Hepatocyte (in vitro differentiated cells): Measurements from ENCODE around the gene PMPCA. TPM values are rescaled to one million over a fixed set of nuclear protein-coding genes. Genes with fewer than 3 reads are reported as not detected.

ENCODE experiments used
- DNase-seq: peaks from one replicate; pipeline ENCODE4 v3.0.0-alpha.2; 2016; ENCODE audit warnings: low spot score
- H2AFZ ChIP-seq: fragments of 200-600 bp; sonication (generic); 2 replicates; pipeline ENCODE4 v1.6.0; 2016; ENCODE audit warnings: antibody characterized with exemption, mild to moderate bottlenecking
- H3K27ac ChIP-seq: fragments of 200-600 bp; sonication (generic); 2 replicates; pipeline ENCODE4 v1.5.1; 2016; ENCODE audit warnings: mild to moderate bottlenecking
- H3K27me3 ChIP-seq: fragments of 200-600 bp; sonication (generic); 2 replicates; pipeline ENCODE4 v1.6.1; 2016
- H3K36me3 ChIP-seq: fragments of 200-600 bp; sonication (generic); replicated peaks from 2 replicates; pipeline ENCODE4 v1.5.1; 2016; ENCODE audit warnings: low read depth; ENCODE audit not compliant: insufficient read depth
- H3K4me1 ChIP-seq: fragments of 200-600 bp; sonication (generic); 2 replicates; pipeline ENCODE4 v1.5.1; 2016; ENCODE audit warnings: mild to moderate bottlenecking, moderate library complexity; ENCODE audit not compliant: insufficient read depth
- H3K4me2 ChIP-seq: fragments of 200-600 bp; sonication (generic); 2 replicates; pipeline ENCODE4 v1.6.0; 2016
- H3K4me3 ChIP-seq: fragments of 200-600 bp; sonication (generic); 2 replicates; pipeline ENCODE4 v1.5.1; 2016; ENCODE audit warnings: mild to moderate bottlenecking
- H3K79me2 ChIP-seq: fragments of 200-600 bp; sonication (generic); 2 replicates; pipeline ENCODE4 v1.6.0; 2017; ENCODE audit warnings: mild to moderate bottlenecking
- H3K9me2 ChIP-seq: fragments of 200-600 bp; sonication (generic); replicated peaks from 2 replicates; pipeline ENCODE4 v1.6.0; 2017; ENCODE audit warnings: mild to moderate bottlenecking; ENCODE audit not compliant: insufficient read depth
- H3K9me3 ChIP-seq: fragments of 200-600 bp; sonication (generic); 2 replicates; pipeline ENCODE4 v1.5.1; 2016; ENCODE audit warnings: low read depth, mild to moderate bottlenecking
- H4K20me1 ChIP-seq: fragments of 200-600 bp; sonication (generic); 2 replicates; pipeline ENCODE4 v1.6.0; 2016; ENCODE audit warnings: mild to moderate bottlenecking; ENCODE audit not compliant: insufficient read depth, poor library complexity, severe bottlenecking
- CTCF ChIP-seq: fragments of 200-600 bp; sonication (generic); IDR thresholded peaks from 2 replicates; pipeline ENCODE4 v1.5.1; 2016; ENCODE audit warnings: antibody characterized with exemption, mild to moderate bottlenecking; ENCODE audit not compliant: poor library complexity
- EZH2 ChIP-seq: fragments of 200-600 bp; sonication (generic); IDR thresholded peaks from 2 replicates; pipeline ENCODE4 v1.6.1; 2016; ENCODE audit warnings: antibody characterized with exemption, mild to moderate bottlenecking, borderline replicate concordance
- EZH2phosphoT487 ChIP-seq: fragments of 200-600 bp; sonication (generic); IDR thresholded peaks from one replicate; pipeline ENCODE4 v1.6.1; 2018; ENCODE audit warnings: antibody characterized with exemption, mild to moderate bottlenecking, low read depth, moderate library complexity; ENCODE audit not compliant: unreplicated experiment, severe bottlenecking
- WGBS: methylation state at CpG from one replicate; pipeline ENCODE4 v1.1.6; 2016; ENCODE audit warnings: low lambda C conversion rate; ENCODE audit errors: missing lambda C conversion rate; 5-methylcytosine and 5-hydroxymethylcytosine counted together
- polyA plus RNA-seq: library from polyadenylated mRNA; unstranded; fragments of >200 nt; fragmentation: Nextera tagmentation; extraction: Ambion mirVana; gene quantifications from 2 replicates; pipeline ENCODE4 v1.2.1, GENCODE V29; 2016
- total RNA-seq: library from RNA; depleted of rRNA; stranded (reverse); fragments of >200 nt; gene quantifications from 2 replicates; pipeline ENCODE4 v1.2.3, GENCODE V29; 2014

The PMPCA gene
- total and polyA plus RNA-seq, 2 experiments from 2014 or later: 45.1 to 85.7 TPM

- 94% methylated on average over 15 of the region's 15 CpGs for WGBS
- no peaks in the 10 kb centered on the region for H3K27me3 ChIP-seq
- peaks cover 14% of the 10 kb centered on the region for H3K79me2 ChIP-seq
- H3K36me3 ChIP-seq: no peaks in the 10 kb centered on the region
- H3K4me1 ChIP-seq: peaks cover 4% of the 10 kb centered on the region
- no peak overlapping the region for H3K27ac ChIP-seq
- TF ChIP-seq EZH2 (no peak), EZH2phosphoT487 (no peak), CTCF (no peak)
- no peak for DNase-seq
- no peak overlapping the region for H2AFZ ChIP-seq
- H3K4me3 ChIP-seq: no peak overlapping the region
- peaks cover 10% of the 10 kb centered on the region for H4K20me1 ChIP-seq
- no peaks in the 10 kb centered on the region for H3K9me3 ChIP-seq
- H3K4me2 ChIP-seq: no peak overlapping the region
- no peaks in the 10 kb centered on the region for H3K9me2 ChIP-seq
These were observed 32.6 kb downstream of the PMPCA start for GRCh38 chr9:136443087-136443486.

- H4K20me1 ChIP-seq: peaks cover 9% of the 10 kb centered on the region
- no peak overlapping the region for H2AFZ ChIP-seq
- H3K36me3 ChIP-seq: no peaks in the 10 kb centered on the region
- no peak overlapping the region for H3K4me3 ChIP-seq
- H3K9me3 ChIP-seq: no peaks in the 10 kb centered on the region
- H3K27ac ChIP-seq: no peak overlapping the region
- H3K4me2 ChIP-seq: no peak overlapping the region
- H3K79me2 ChIP-seq: peaks cover 8% of the 10 kb centered on the region
- H3K9me2 ChIP-seq: no peaks in the 10 kb centered on the region
- TF ChIP-seq CTCF (no peak), EZH2phosphoT487 (no peak), EZH2 (no peak)
- no peaks in the 10 kb centered on the region for H3K27me3 ChIP-seq
- H3K4me1 ChIP-seq: no peaks in the 10 kb centered on the region
- 97% methylated on average over 7 of the region's 7 CpGs for WGBS
- DNase-seq: no peak
These were observed 33.2 kb downstream of the PMPCA start for GRCh38 chr9:136443687-136444086.

- H4K20me1 ChIP-seq: peaks cover 9% of the 10 kb centered on the region
- no peaks in the 10 kb centered on the region for H3K9me3 ChIP-seq
- H3K27me3 ChIP-seq: no peaks in the 10 kb centered on the region
- H3K4me3 ChIP-seq: no peak overlapping the region
- H3K79me2 ChIP-seq: peaks cover 4% of the 10 kb centered on the region
- no peaks in the 10 kb centered on the region for H3K4me1 ChIP-seq
- no peak overlapping the region for H2AFZ ChIP-seq
- WGBS: 95% methylated on average over 19 of the region's 20 CpGs
- no peak for DNase-seq
- no peaks in the 10 kb centered on the region for H3K36me3 ChIP-seq
- no peak overlapping the region for H3K4me2 ChIP-seq
- no peak for TF ChIP-seq EZH2phosphoT487
- H3K27ac ChIP-seq: no peak overlapping the region
- H3K9me2 ChIP-seq: no peaks in the 10 kb centered on the region
These were observed 33.6 kb downstream of the PMPCA start for GRCh38 chr9:136444102-136444501.

- WGBS: 93% methylated on average over 7 of the region's 7 CpGs
- Histone ChIP-seq H3K4me3 (no peak overlapping the region), H4K20me1 (no peaks in the 10 kb centered on the region), H3K36me3 (no peaks in the 10 kb centered on the region), H2AFZ (no peak overlapping the region), H3K9me2 (no peaks in the 10 kb centered on the region), H3K4me1 (no peaks in the 10 kb centered on the region), H3K4me2 (no peak overlapping the region), H3K27me3 (no peaks in the 10 kb centered on the region), H3K27ac (no peak overlapping the region), H3K9me3 (no peaks in the 10 kb centered on the region), H3K79me2 (no peaks in the 10 kb centered on the region)
- TF ChIP-seq EZH2: no peak
- no peak for TF ChIP-seq EZH2phosphoT487
- no peak for TF ChIP-seq CTCF
- DNase-seq: no peak
These were observed 35.3 kb downstream of the PMPCA start for GRCh38 chr9:136445799-136446198.
